ENCODE data around the gene ALG2. TPM values are rescaled to one million over a fixed set of nuclear protein-coding genes. Genes with fewer than 3 reads are reported as not detected.

The ALG2 gene
- polyA plus RNA-seq, 1 donor from 2014 or later, result 15.8 TPM

- H2AFZ ChIP-seq (ENCODE audit: low read depth, low read length), result no peak overlapping the region
- H3K27me3 ChIP-seq (ENCODE audit: insufficient read depth, low read depth, low read length), result no peaks in the 10 kb centered on the region
- H3K4me3 ChIP-seq (ENCODE audit: low read length), result no peak overlapping the region
- no peaks in the 10 kb centered on the region for H3K79me2 ChIP-seq (replicated peaks; ENCODE audit: insufficient read depth, low read length)
- no peak overlapping the region for H3K27ac ChIP-seq (ENCODE audit: low read length)
- TF ChIP-seq, protein P1, sequence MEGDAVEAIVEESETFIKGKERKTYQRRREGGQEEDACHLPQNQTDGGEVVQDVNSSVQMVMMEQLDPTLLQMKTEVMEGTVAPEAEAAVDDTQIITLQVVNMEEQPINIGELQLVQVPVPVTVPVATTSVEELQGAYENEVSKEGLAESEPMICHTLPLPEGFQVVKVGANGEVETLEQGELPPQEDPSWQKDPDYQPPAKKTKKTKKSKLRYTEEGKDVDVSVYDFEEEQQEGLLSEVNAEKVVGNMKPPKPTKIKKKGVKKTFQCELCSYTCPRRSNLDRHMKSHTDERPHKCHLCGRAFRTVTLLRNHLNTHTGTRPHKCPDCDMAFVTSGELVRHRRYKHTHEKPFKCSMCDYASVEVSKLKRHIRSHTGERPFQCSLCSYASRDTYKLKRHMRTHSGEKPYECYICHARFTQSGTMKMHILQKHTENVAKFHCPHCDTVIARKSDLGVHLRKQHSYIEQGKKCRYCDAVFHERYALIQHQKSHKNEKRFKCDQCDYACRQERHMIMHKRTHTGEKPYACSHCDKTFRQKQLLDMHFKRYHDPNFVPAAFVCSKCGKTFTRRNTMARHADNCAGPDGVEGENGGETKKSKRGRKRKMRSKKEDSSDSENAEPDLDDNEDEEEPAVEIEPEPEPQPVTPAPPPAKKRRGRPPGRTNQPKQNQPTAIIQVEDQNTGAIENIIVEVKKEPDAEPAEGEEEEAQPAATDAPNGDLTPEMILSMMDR (IDR thresholded peaks at IDR 0.05; ENCODE audit: poor library complexity, severe bottlenecking), result peak; percentile 7
- no peak for TF ChIP-seq POLR2AphosphoS5 (IDR thresholded peaks at IDR 0.05)
- no peaks in the 10 kb centered on the region for H3F3A ChIP-seq (ENCODE audit: insufficient read depth, low read length, poor library complexity, severe bottlenecking)
- H3K9ac ChIP-seq (ENCODE audit: low read length), result no peak overlapping the region
- no peaks in the 10 kb centered on the region for H4K20me1 ChIP-seq (ENCODE audit: insufficient read depth)
- H3K9me2 ChIP-seq (ENCODE audit: insufficient read depth, low read length), result no peaks in the 10 kb centered on the region
- no peaks in the 10 kb centered on the region for H3K9me3 ChIP-seq (ENCODE audit: low read length)
- H3K4me2 ChIP-seq (ENCODE audit: low read length), result no peak overlapping the region
- H3K36me3 ChIP-seq (ENCODE audit: insufficient read depth, low read length), result no peaks in the 10 kb centered on the region
Observed at GRCh38 chr9:99169982-99170761, 51.6 kb downstream of the ALG2 start.

- Histone ChIP-seq H3K27me3 (ENCODE audit: insufficient read depth, low read depth, low read length) (no peaks in the 10 kb centered on the region), H3K9me2 (ENCODE audit: insufficient read depth, low read length) (no peaks in the 10 kb centered on the region), H4K20me1 (ENCODE audit: insufficient read depth) (no peaks in the 10 kb centered on the region), H3K9ac (ENCODE audit: low read length) (no peak overlapping the region), H3K36me3 (ENCODE audit: insufficient read depth, low read length) (no peaks in the 10 kb centered on the region), H3K4me2 (ENCODE audit: low read length) (no peak overlapping the region), H3K9me3 (ENCODE audit: low read length) (no peaks in the 10 kb centered on the region), H2AFZ (ENCODE audit: low read depth, low read length) (no peak overlapping the region), H3F3A (ENCODE audit: insufficient read depth, low read length, poor library complexity, severe bottlenecking) (no peaks in the 10 kb centered on the region), H3K4me3 (ENCODE audit: low read length) (no peak overlapping the region), H3K79me2 (replicated peaks; ENCODE audit: insufficient read depth, low read length) (no peaks in the 10 kb centered on the region), H3K27ac (ENCODE audit: low read length) (no peak overlapping the region)
- TF ChIP-seq RAD21 (conservative IDR thresholded peaks at IDR 0.05) (no peak), TAF1 (IDR thresholded peaks at IDR 0.05; ENCODE audit: low read depth) (no peak), EP300 (conservative IDR thresholded peaks at IDR 0.05; ENCODE audit: poor library complexity, severe bottlenecking) (no peak), SMC3 (conservative IDR thresholded peaks at IDR 0.05; ENCODE audit: poor library complexity) (no peak), POLR2AphosphoS5 (IDR thresholded peaks at IDR 0.05) (no peak), EZH2 (IDR thresholded peaks at IDR 0.05; ENCODE audit: borderline replicate concordance, insufficient read depth, low read length, poor library complexity, severe bottlenecking) (no peak), REST (IDR thresholded peaks at IDR 0.05; ENCODE audit: borderline replicate concordance) (no peak)
- TF ChIP-seq, protein P1 (IDR thresholded peaks at IDR 0.05; ENCODE audit: poor library complexity, severe bottlenecking), result no peak
Observed at GRCh38 chr9:99169086-99169485, 52.7 kb downstream of the ALG2 start.
